Activated CD4-positive, alpha-beta T cell treated with anti-CD3 and anti-CD28 coated beads for 24 hours (primary cell): Measurements from ENCODE around the gene CATSPERD.

Experiments
- DNase-seq, 2 donors: peaks; one replicate each; pipeline ENCODE4 v3.0.0-alpha.2; 2020; ENCODE audit warnings: low read depth in 2 of 2

Gene CATSPERD

DNA sequence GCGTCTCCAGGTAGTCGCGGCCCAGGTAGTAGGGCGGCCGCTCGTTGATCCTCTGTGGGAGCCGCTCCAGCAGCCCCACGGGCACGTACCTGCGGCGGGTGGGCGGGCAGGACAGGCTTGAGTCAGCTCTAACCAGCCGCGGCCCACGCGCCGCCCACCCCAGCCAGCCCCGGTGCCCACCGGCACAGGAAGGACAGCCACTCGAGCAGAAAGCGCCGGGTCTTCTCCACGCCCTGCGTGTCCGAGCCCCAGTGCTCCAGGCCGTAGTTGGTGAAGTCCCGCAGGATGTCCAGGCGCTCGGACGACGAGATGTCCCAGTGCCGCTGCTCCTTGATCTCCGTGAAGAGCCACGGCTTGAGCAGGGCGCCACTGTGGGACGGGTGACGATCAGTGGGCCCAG lies 65.0 kb downstream of the CATSPERD start:
- no peak for DNase-seq

DNA sequence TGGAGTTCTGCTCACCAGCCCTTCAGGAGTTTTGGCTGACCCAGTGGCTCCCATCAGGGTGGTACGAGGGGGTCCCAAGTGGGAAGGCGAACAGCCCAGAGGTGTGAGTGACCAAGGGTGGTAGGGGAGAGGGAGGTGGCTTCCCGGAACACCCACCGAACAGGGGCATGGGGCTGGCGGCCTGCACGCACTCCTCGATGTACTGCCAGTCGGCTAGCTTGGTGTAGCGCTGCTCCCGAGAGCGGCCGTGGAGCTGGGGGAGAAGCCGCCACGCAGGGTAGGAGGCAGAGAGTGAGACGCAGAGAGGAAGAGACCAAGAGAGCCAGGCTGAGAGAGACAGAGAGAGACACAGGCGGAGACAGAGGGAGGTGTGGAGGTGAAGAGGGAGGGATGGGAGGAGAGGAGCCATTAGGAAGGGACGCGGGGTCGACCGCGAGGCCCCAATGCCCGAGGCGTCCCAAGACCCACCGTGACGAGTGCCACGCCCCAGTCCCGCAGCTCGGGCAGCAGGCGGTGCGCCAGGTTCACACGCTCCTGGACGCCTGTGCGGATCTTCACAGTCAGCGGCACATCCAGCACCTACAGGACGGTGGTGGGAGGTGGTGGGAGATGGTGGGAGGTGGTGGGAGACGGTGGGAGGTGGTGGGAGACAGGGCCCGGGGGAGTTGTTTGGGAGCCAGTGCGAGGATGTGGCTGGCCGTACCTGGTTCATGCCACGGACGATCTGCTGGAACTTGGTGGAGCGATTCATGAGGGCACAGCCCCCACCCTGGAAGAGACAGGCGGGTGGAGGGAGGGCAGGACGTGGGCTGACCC lies 66.4 kb downstream of the CATSPERD start:
- DNase-seq, result no peak

DNA sequence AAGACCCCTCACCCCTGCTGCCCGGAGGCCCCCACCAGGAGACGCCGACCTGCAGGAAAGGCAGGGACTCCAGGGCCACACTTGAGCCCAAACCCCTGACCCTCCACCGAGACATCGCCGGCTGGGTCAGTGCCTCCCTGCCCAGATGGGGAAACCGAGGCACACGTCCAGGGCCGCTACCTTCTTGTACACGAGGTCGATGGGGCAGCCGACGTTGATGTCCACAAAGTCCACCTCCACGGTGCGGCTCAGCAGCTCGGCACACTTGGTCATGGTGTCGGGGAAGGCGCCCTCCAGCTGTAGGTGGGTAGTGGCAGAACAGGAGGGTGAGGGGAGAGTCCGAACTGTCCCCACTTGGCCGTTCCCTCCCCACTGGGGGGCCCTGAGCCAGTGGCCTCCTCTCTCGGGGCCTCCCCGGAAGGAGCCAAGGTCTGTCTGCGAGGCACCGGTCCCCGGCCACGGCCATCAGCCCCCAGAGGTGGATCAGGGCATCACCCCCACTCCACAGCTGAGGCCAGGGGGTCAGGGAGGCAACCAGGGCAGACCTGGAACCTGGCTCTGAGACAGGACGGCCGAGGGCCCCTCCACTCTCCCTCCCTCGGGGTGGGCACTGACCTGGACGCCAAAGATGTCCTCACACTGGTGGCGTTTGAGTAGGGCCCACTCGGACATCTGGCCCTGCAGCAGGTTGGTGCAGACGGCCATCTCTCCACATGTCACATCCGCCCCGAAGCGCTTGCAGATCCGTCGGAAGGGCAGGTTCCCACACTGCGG lies 67.2 kb downstream of the CATSPERD start:
- DNase-seq, result no peak

DNA sequence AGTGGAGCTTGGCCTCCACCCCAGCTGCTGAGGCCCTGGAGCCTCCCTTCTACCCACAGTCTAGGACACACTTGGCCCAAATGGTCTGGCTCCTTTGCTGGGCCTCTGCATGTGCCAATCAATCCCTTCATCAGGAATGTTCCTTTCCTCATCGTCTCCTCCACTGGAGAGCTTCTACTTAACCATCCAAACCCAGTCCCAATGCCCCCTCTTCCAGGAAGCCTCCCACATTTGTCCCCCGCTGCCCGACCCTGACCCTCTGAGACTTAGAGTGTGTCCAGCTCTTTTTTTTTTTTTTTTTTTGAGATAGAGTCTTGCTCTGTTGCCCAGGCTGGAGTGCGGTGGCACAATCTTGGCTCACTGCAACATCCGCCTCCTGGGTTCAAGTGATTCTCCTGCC lies 68.0 kb downstream of the CATSPERD start:
- no peak for DNase-seq

DNA sequence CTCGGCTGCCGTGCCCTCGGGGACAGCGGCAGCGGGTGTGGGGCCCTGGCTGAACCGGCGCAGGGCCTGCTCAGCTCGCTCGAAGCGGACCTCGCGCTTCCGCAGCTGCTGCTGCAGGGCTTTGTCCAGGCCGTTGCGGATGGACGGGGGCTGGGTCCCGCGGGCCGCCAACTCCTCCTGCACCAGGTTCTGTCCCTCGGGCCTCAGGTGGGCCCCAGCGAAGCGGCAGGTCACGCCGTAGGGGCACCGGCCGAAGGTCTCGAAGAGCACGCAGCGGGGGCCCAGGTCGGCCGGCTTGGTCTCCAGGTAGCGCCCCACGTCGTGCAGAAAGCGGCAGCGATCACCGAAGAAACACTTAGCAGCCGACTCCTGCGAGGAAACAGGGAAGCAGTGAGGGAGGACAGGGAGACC lies 68.9 kb downstream of the CATSPERD start:
- DNase-seq, result no peak

DNA sequence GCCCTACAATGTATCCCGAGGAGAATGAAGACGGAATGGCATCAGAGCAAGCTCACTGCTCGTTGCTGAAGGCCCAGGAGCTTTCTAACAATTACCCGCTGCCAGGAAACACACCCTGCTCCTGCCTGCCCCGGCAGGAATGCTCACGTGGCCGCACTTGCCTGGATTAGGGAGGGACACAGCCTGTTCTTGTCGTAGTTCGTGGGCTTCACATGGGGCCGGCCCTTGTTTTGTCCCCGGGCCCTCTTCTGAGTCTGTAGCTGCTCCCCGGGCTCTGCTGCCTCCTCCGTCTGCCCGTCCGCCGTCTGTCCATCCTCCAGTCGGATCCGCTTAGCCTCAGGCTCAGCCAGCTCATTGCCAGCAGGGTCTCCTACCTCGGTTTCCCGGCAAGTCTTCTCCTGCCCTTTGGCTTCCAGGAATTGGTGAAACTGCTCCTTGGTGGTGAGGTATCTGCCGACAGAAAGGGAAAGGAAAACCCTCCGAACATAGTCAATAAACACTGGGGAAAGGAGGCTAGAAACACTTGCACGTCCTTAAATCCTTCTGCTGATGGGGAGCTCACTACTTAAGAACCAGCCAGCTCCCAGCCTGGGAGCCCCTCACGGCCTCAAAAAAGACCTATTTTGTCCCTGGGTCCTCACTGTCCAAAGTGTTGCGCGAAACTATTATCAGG lies 69.6 kb downstream of the CATSPERD start:
- DNase-seq, result no peak

DNA sequence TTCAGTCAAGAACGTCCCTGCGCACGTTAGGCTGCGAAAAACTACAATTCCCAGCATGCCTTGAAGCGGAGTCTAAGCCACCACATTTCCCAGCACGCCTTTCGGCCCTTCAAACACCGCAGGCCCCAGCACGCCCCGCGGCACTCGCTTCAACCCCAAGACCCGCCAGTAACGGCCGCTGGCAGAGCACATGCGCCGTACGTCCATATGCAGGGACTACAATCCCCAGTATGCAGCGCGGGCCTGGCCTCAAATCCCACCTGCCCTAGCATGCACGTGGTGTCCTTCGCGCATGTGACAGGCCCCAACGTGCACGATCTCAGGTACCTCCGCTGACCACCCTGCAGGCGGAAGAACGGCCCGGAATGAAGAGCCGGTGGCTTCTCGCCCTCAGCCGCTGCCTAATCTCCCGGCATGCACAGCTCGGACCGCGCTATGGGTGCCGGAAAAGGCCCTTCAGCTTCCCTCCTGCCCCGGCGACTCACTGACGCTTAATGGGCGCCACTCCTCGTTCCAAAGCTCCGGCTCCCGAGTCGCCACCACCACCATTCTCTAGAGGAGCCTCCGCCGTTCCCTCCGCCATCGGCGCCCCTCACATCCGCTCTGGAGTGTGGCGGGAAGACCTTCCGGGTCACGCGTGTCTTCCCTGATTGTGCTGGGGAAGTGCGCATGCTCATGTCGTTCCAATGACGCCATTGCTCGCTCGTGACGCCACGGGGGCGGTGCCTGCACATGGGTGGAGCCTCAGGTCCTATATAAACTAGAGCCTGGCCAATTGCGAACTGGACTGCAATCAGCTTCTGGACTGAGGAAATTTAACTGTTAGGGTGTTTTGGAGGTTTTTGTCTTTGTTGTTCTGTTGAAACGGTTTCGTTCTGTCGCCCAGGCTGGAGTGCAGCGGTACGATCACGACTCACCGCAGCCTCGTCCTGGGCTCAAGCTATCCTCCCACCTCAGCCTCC lies 70.4 kb downstream of the CATSPERD start, which contains the start of gene DUS3L:
Gene DUS3L, minus strand, starts transcription at position 605 of the 962 bp plus-strand sequence. Its CDS starts 22 bp downstream, at position 583.
- peak; percentile 91 to 95 for DNase-seq

DNA sequence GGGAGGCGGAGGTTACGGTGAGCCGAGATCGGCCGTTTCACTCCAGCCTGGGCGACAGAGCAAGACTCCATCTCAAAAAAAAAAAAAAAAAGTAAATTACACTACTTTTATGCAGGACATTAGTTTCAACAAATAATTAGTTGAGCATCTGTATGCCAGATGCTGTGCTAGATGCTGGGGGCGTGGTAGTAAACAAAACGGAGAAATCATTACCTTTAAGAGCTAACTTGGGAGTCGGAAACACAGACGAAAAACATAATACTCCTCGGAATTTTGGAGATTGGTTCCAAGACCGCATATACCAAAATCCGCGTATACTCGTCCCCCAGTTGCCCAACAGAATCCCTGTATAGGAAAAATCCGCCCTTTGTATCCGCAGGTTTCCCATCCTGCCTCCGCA lies 71.8 kb downstream of the CATSPERD start:
- no peak for DNase-seq

DNA sequence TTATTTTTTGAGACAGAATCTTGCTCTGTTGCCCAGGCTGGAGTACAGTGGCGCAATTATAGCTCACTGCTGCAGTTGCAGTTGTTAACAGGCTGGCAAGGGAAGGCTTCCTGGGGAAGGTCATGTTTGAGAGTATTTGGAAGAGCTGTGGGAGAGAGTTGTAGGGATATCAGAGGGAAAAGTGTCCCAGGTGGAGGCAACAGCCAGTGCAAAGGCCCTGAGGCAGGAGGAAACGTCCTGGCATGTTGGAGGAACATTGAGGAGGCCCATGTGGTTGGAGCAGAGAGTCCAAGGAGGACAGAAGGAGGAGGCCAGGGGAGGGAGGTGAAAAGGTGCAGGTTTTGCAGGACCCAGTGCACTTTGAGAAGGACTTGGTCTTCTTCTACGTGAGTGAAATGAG lies 72.8 kb downstream of the CATSPERD start:
- DNase-seq, result no peak

DNA sequence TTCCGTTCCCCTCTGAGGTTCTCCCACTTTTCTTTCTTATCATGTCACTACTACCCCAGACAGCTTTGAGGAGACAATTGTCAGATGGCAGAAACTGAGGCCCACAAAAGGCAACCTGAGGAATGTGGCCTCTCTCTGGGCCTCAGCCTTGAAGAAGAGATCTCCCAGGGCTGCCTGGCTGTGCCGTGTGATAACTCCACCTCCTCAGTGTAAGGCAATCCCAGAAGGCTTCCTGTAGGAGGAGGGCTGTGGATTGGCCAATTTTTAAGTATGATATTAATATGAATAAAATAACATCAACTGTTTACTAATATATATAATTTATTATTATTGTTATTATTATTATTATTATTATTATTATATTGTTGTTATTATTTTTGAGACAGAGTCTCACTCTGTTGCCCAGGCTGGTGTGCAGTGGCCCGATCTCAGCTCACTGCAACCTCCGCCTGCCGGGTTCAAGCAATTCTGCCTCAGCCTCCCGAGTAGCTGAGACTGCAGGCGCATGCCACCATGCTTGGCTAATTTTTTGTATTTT lies 75.0 kb downstream of the CATSPERD start:
- no peak for DNase-seq

DNA sequence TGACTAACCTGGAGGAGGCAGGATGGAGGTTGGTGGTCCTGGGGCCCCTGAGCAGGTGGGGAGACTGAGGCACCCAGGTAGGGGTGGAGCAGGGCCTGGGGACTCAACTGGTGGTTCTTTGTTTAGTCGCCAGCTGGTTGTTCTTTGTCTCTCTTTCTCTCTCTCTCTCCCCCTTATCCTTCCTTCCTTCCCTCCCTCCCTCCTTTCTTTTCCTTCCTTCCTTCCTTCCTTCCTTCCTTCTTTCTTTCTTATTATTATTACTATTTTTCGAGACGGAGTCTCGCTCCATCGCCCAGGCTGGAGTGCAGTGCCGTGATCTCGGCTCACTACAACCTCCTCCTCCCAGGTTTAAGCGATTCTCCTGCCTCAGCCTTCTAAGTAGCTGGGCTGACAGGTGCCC lies 77.8 kb downstream of the CATSPERD start:
- DNase-seq, result no peak

DNA sequence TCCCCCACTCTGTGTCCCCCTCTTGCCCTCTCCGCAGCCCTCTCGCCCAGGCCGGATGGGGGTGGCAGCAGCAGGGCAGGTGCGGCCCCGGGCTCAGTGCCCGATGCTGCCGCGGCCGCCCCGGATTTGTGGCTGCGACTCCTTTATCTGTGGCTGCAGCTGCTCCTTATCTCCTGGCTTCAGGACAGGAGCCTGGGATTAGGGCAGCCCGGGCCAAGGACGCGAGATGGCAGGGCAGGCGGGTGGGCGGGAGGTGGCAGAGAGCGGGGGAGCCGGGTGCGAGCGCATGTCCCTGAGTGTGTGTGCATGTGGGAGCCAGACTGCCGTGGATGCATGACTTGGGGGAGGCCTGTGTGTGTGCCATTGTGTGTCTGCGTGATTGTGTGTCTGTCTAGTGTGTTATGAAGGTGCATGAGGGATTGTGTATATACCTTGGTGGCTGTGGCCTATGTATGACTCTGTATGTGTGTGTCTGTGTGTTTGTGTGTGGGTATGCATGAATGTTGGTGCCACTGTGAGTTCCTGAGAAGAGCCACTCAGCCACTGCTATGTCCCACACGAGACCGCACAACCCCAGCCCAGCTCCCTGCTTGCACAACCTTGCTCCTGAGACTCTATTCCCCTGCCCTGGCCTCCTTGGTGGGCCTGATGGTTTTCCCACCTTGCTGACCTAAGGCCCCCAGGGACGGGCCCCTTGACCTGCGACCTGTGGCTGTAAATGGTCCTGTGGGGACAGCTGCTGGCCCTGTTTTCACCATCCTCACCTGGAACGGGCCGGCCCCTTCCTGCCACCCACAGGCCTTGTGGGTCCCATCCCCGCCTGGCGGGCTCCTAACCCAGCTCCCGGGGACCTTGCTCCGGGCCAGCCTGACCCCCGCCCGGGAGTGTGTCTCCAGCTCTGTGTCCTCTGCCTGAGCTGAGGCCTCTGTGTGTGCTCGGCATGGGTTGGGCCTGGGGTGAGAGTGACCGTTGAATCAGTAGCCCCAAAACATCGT lies 79.1 kb downstream of the CATSPERD start:
- no peak for DNase-seq

DNA sequence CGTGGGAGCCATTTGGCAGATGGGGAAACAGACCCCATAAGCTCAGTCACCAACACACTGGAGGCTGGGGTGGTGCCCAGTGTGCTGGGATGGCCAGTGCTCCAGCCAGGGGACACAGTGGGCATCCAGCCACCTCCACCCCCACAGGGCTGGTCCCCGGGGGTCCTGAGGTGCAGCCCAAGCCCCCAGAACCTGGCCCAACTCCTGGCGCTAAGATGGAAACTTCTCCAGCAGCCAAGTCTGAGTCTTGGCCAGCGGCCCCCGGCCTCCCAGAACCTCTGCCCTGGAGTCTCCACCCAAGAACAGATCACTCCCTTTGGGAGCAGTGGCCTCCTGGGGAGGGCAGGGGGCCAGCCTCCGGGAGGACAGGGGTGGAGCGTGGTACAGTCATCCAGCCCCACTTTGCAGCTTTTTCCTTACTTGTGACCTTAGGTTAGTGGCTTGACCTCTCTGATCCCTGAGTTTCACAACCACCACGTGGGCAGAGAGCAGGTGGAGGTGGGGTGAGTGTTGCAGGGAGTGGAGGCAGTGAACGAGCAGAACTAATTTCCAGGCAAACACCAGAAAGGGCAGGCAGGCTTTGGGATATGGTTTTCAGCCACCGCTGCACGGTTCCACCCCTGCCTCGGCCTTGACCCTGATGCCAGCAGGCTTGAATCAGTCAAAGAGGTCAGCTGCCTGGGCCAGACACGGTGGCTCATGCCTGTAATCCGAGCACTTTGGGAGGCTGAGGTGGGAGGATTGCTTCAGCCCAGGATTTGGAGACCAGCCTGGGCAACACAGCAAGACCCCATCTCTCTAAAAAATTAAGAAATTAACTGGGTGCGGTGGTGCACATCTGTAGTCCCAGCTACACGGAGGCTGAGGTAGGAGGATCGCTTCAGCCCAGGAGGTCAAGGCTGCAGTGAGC lies 80.2 kb downstream of the CATSPERD start:
- DNase-seq, result no peak

DNA sequence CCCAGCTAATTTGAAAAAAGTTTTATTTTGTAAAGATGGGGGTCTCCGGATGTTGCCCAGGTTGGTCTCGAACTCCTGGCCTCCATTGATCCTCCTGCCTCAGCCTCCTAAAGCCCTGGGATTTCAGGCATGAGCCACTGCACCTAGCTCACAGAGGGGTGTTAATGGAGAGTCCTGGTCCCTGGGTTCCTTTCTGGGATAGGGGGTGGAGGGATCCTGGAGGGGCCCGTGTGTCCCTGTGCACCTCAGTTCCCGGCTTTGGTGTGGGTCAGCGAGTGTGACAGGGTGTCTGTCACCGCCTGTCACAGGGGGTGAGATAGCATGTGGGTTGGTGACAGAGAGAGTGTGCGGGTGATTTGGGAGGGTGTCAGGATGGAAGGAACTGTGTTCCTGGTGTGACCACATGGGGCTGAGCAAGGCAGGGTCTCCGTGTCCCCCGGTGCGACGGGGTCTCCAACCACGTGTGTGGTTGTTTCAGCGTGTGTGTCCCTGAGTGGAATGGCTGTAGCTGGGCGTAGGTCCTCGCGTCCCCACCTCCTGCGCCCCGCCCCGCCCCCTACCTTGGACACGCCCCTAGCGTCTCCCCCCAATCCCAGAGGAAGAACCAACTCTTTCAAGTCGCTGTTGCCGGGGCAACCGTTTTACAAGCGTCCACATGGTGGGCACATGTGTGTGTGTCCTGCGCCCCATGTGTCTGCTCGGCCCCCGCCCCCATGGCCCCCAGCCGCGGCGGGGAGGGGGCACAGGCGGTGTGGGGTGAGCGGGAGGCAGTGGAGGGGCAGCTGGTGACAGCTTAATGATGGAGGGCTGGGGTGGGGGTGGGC lies 81.6 kb downstream of the CATSPERD start:
- no peak for DNase-seq

DNA sequence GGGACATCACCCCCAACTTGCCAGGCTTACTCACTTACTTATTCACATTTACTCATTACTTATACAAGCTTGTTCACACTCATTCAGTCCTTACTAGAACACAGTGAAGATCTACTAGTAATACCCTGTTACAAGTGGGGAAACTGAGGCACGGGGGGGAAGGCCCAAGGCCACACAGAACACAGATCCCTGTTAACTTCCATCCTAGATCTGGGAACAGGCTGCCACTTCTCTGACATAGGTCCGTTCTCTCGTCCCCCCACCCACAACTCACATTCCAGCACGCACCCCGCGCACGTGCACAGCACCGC lies 83.0 kb downstream of the CATSPERD start:
- DNase-seq, result no peak

DNA sequence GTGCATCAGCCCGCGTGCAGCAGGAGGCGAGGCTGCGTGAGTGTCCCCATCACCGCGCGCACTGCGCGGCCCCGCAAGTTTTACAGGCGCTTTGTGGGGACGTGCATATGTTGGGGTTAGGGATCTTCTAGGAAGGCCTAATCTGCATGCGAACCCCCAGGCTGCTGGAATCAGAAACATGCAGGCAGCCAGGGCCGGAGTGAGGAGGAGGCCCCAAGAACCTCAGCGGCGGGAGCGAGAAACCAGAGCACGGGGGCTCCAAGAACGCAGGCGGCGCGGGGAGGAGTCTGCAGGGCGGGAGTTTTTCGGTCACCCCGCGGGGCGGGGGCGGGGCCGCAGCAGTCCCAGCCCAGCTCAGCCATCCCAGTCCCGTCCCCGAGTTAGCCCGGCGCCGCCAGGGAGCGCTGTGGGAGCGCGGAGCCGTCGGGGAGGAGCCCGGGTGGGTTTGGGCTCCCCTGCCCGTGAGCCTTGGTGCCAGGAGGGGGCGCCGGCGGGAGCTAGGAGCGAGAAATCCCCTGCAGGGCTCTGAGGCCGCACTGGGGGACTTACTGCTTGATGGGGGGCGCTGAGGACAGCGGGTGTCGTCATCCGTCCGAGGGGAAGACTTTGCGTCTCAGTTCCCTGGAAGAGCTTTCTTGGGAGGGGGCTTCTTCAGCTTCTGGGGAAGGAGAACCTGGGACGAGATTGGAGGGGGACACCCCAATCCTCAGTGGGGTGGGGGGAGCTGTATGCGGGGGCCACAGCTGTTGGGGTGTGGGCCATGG lies 83.5 kb downstream of the CATSPERD start:
- peak; percentile 91 to 92 for DNase-seq
